Panc1 (cell line): ENCODE measurements around the gene IGFBP3.

Experiments
- CTCF ChIP-seq: fragments of 450-650 bp; IDR thresholded peaks from 2 replicates; pipeline ENCODE4 v1.5.1; 2017; ENCODE audit warnings: mild to moderate bottlenecking
- POLR2AphosphoS5 ChIP-seq: IDR thresholded peaks from 2 replicates; pipeline ENCODE4 v1.6.1; 2012; ENCODE audit warnings: mild to moderate bottlenecking, low read depth, low read length, moderate library complexity
- REST ChIP-seq, 2 experiments: IDR thresholded peaks; 2 replicates each; pipeline ENCODE4 v1.6.1; 2011 to 2012; ENCODE audit warnings: low read depth in 2 of 2, control low read depth in 1 of 2, low read length in 1 of 2, mild to moderate bottlenecking in 1 of 2, moderate library complexity in 1 of 2; ENCODE audit not compliant: insufficient read depth in 1 of 2
- SIN3A ChIP-seq: IDR thresholded peaks from 2 replicates; pipeline ENCODE4 v1.6.1; 2012; ENCODE audit warnings: low read depth, mild to moderate bottlenecking, low read length, moderate library complexity, borderline replicate concordance; ENCODE audit not compliant: insufficient read depth

- TF ChIP-seq REST (IDR thresholded peaks at IDR 0.05; ENCODE audit: insufficient read depth in 1 of 2, low read depth in 2 of 2, low read length in 1 of 2), result no peak
- TF ChIP-seq CTCF, result no peak
- no peak for TF ChIP-seq SIN3A
- no peak for TF ChIP-seq POLR2AphosphoS5
Observed at GRCh38 chr7:45880433-45880860, 40.6 kb downstream of the IGFBP3 start.
